ENCODE results near the gene LPP. TPM values are rescaled to one million over a fixed set of nuclear protein-coding genes. Genes with fewer than 3 reads are reported as not detected.
"Not testable (repeated sequence)": the region's sequence is repeated elsewhere in the genome, so short reads cannot be mapped to it uniquely, and the experiment has no call there.

LPP gene
- total RNA-seq, 6 donors from 2014 or later, result 86.0 to 196 (median 160) TPM

GRCh38 chr3:188605905-188606304, 451.9 kb downstream of the LPP start:
- no peak overlapping the region for H3K4me3 ChIP-seq
- H3K27me3 ChIP-seq, result no peaks in the 10 kb centered on the region
- H3K27ac ChIP-seq, result no peak overlapping the region
- WGBS, 2 donors, result 95% methylated on average over 5 of the region's 5 CpGs
- ATAC-seq (ENCODE audit: low FRiP score in 2 of 2) (no peak), DNase-seq (no peak)
- TF ChIP-seq POLR2AphosphoS5 (IDR thresholded peaks at IDR 0.05), result no peak
- TF ChIP-seq EP300 (IDR thresholded peaks at IDR 0.05), result no peak
- TF ChIP-seq POLR2A (IDR thresholded peaks at IDR 0.05), result no peak
- TF ChIP-seq CTCF (IDR thresholded peaks at IDR 0.05), result no peak
- peaks cover 3 to 17% (median 15%) of the 10 kb centered on the region in 4 donors for H3K36me3 ChIP-seq
- H3K4me1 ChIP-seq, result no peaks in the 10 kb centered on the region
- peaks cover 0 to 3% (median 0%) of the 10 kb centered on the region in 4 donors for H3K9me3 ChIP-seq

- peaks cover 3 to 17% (median 15%) of the 10 kb centered on the region in 4 donors for H3K36me3 ChIP-seq
- H3K4me3 ChIP-seq, result no peak overlapping the region
- ATAC-seq (ENCODE audit: low FRiP score in 2 of 2), result no peak
- H3K4me1 ChIP-seq, result no peaks in the 10 kb centered on the region
- TF ChIP-seq EP300 (IDR thresholded peaks at IDR 0.05), result no peak
- TF ChIP-seq POLR2A (IDR thresholded peaks at IDR 0.05), result no peak
- no peak for TF ChIP-seq CTCF (IDR thresholded peaks at IDR 0.05)
- TF ChIP-seq POLR2AphosphoS5 (IDR thresholded peaks at IDR 0.05), result no peak
- no peak overlapping the region for H3K27ac ChIP-seq
- DNase-seq, result no peak
- H3K27me3 ChIP-seq, result no peaks in the 10 kb centered on the region
- H3K9me3 ChIP-seq, result peaks cover 0 to 3% (median 0%) of the 10 kb centered on the region in 4 donors
Observed at GRCh38 chr3:188607805-188608315, 453.9 kb downstream of the LPP start.

DNA sequence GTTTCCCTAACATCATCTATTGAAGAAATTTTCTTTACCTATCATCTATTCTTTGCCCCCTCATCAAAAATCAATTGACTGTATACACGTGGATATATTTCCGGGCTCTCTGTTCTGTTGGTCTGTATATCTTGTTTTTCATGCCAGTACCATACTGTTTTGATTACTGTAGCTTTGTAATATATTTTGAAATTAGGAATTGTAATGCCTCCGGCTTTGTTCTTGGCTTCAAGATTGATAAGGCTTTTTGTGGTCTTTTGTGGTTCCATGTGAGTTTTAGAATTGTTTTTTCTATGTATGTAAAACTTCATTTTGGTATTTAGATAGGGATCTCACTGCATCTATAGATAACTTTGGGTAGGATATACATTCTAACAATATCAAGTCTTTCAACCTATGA, 454.4 kb downstream of the LPP start:
- H3K9me3 ChIP-seq, result peaks cover 0 to 3% (median 0%) of the 10 kb centered on the region in 4 donors
- WGBS, 2 donors, result 96 to 98% methylated on average over 3 of the region's 3 CpGs
- DNase-seq (no peak), ATAC-seq (ENCODE audit: low FRiP score in 2 of 2) (no peak)
- TF ChIP-seq EP300 (IDR thresholded peaks at IDR 0.05), result no peak
- no peak for TF ChIP-seq POLR2A (IDR thresholded peaks at IDR 0.05)
- no peak for TF ChIP-seq CTCF (IDR thresholded peaks at IDR 0.05)
- no peak for TF ChIP-seq POLR2AphosphoS5 (IDR thresholded peaks at IDR 0.05)
- no peaks in the 10 kb centered on the region for H3K4me1 ChIP-seq
- no peaks in the 10 kb centered on the region for H3K27me3 ChIP-seq
- H3K36me3 ChIP-seq, result peaks cover 3 to 17% (median 15%) of the 10 kb centered on the region in 4 donors
- H3K27ac ChIP-seq, result no peak overlapping the region
- H3K4me3 ChIP-seq, result no peak overlapping the region

- H3K4me3 ChIP-seq; DNase-seq; H3K27ac ChIP-seq; H3K4me1 ChIP-seq; H3K9me3 ChIP-seq; H3K27me3 ChIP-seq; ATAC-seq (ENCODE audit: low FRiP score in 2 of 2): not testable (repeated sequence)
- 98 to 99% methylated on average over 6 of the region's 6 CpGs for WGBS, 2 donors
- peaks cover 3 to 17% (median 15%) of the 10 kb centered on the region in 4 donors for H3K36me3 ChIP-seq
Observed at GRCh38 chr3:188613721-188614120, 459.8 kb downstream of the LPP start.

DNA sequence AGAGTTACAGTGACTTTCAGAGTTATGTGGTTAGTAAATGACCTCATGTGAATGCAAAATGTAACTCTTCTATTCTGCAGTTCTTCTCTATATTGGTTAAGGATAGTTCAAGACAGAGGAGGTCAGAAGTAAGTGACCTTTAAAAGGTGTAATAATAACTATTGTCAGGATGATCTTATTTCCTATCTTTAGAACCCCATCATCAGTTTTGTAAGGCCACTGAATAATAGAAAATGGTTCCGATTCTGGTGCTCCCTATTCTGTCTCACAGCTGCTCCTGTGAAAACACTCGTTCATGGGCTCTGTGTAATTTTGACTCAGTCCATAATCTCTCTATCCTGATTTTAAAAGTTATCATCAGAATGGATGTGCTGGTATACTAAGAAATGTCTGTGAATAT, 463.3 kb downstream of the LPP start:
- Histone ChIP-seq H3K4me1 (no peaks in the 10 kb centered on the region), H3K27me3 (no peaks in the 10 kb centered on the region), H3K9me3 (no peaks in the 10 kb centered on the region), H3K27ac (no peak overlapping the region), H3K4me3 (no peak overlapping the region), H3K36me3 (no peaks in the 10 kb centered on the region)
- no peak for ATAC-seq (ENCODE audit: low FRiP score in 2 of 2)
- DNase-seq, result no peak
- TF ChIP-seq POLR2A (IDR thresholded peaks at IDR 0.05) (no peak), CTCF (IDR thresholded peaks at IDR 0.05) (no peak), POLR2AphosphoS5 (IDR thresholded peaks at IDR 0.05) (no peak), EP300 (IDR thresholded peaks at IDR 0.05) (no peak)
- WGBS, 2 donors, result 90 to 100% methylated on average over 2 of the region's 2 CpGs
